AG08395 (cell line): ENCODE measurements around the gene RAG2.
"Not testable (repeated sequence)": the region's sequence is repeated elsewhere in the genome, so short reads cannot be mapped to it uniquely, and the experiment has no call there.

ENCODE experiments used
- DNase-seq: peaks from one replicate; pipeline ENCODE4 v3.0.0; 2012; ENCODE audit warnings: mixed read lengths, low spot score

The RAG2 gene

DNA sequence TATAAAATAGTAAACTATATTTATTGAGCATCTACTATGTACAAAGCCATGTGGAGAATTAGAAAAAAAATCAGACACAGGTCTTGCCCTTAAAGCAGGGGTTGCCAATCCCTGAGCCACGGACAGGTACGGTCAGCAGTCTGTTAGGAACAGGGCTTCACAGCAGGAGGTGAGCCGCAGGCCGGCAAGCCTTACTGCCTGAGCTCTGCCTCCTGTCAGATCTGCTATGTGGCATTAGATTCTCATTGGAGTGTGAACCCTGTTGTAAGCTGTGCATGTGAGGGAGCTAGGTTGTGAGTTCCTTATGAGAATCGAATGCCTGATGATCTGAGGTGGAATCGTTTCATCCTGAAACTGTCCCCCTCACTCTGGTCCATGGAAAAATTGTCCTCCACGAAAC, 2.1 kb upstream of the RAG2 start:
- DNase-seq: no peak

DNA sequence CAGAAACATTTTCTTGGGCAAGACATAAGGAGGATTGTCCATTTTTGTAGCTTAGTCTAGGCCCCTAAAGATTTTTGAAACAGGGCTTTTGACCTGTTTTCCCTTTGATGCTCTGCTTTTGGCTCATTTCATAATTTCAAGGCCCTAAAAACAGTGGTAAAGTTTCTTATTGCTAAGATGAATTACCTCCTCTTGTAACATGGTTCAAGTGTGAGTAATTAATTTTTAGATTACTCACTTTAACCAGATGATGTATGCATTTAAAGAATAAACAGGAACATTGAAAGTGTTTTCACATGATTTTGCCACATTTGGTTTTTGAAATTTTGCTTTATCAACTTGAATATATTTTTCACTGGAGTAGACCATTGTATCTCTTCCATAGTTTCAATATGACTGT, 1.2 kb downstream of the RAG2 start:
- no peak for DNase-seq

DNA sequence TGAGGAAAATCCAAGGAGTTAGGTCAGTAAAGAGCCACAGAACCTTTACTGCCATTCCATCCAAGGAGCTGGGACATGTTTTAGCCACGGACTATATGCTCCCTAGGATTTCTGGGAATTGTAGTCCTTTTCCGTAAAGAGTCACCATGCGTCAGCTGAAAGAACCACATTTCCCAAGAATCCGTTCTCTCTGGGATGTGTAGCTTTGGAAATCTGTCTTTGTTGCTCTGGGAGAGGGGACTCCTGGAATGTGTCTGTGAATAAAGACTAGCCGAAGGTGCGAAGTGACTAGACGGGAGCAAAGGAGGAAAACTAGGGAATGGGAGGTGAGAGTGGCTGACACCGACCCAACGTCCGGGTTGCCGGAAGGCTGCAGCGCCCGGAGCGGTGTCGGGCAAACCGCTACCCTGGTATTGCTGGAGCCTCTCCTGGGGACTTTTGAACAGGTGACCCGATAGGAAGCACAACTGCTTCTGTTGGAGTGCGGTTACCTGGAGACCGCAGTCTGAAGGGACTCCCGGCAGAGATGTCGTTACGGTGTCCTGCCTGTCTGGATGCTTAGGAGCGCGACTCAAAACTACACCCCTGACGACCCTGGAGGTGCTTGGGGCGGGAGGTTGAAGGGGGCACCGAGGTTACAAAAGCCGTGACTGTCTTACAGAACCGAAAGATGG, 3.6 kb downstream of the RAG2 start, which contains the start of gene IFTAP:
TSS of gene IFTAP (plus strand) at position 187 of the 674 bp plus-strand sequence. CDS start 15,602 bp downstream, outside the sequence.
- peak; percentile 94 for DNase-seq

DNA sequence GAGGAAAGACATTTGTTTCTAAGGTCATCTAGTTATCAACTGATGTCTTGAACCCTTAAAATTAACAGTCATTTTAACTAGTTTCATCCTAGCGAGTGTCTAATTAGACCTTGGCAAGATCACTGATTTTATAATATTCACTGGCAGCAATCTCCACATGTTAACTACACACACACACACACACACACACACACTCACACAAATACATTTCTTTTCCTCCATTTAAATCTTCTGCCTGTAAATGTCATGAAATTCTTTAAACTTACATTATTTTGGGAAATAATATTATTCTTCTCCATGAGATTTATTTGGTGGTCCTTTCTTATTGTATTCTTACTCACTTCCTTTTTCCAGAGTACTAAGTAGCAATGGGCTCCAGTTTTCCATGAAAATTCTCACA, 6.6 kb downstream of the RAG2 start:
- DNase-seq: no peak

DNA sequence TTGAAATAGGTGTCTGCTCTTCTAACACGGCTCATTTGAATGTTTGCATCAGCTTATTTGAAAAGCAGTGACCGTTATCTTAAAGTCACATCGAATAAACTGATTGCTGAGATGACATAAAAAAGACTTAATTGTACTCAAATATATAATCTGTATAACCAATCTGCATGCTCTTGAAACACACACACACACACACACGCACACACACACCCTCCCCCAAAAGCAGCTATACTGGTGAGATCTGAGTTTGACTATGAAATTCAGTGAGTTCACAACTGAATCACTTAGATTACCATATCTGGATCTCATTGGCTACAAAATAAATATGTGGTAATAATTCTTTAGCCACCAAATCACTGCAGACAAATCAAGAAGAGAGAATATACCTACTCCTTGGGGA, 7.5 kb downstream of the RAG2 start:
- no peak for DNase-seq

DNA sequence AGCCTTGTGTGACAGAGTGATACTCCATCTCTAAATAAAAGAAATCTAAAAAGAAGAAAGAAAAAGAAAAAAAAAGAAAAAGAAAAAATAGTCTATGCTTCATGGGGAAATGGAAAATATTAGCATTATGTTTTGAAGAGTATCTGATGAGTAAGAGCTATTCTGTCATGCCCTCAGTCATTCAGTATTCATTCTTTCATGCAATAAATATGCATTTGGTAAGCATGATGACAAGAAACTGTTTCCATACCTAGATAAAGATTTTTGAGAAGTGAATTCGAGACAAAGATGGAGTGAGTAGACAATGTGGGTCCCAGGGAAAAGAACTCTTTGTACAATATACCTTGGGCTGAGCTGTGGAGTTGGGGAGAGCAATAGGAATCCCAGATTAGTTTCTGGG, 9.9 kb downstream of the RAG2 start:
- no peak for DNase-seq

DNA sequence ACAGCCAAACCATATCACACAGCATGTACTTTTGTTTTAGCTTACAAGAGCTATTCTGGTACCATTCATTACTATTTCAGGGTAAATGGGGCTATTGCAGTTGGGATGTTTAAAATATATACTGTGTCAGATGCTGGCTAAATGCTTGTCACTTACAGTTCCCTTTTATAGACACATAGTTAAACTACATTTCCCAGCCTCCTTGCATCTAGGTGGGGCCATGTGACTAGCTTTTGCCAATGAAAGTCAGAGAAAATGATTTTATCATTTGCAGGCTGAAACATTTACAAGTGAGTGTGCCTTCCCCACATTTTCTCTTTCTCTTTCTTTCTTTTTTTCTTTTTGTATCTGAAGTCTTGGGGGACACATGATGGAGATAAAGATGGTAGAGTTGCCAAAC, 11.5 kb downstream of the RAG2 start:
- no peak for DNase-seq

DNA sequence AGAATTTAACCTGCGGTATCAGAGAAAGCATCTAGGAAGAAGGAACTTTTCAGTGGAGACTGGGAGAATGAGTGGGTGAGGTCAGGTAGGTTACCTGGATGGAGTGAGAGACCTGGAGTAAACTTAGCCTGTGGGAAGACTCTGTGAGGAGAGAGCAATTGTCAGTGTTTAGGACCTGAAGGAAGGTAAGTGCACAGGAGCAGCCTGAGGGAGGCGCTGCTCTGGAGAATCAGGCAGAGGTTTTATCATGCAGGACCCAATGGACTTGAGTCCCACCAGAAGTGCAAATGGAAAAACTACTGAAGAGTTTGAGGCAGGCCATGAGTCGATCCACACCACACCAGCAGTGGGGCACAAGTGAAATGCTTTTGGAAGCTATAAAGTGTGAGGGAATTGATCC, 14.4 kb downstream of the RAG2 start:
- no peak for DNase-seq

DNA sequence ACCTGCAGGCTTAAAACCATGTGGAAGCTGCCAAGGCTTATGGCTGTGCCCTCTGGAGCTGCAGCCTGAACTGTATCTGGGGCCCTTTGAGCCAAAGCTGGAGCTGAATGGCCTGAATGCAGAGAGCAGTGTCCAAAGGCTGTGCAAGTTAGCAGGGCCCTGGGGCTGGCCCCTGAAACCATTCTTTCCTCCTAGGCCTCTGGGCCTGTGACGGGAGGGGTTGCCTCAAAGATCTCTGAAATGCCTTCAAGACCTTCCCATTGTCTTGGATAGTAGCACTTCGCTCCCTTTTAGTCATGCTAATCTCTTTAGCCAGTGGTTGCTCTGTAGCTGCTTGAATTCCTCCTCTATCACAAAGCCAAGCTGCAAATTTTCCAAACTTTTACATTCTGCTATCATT, 16.5 kb downstream of the RAG2 start:
- no peak for DNase-seq

DNA sequence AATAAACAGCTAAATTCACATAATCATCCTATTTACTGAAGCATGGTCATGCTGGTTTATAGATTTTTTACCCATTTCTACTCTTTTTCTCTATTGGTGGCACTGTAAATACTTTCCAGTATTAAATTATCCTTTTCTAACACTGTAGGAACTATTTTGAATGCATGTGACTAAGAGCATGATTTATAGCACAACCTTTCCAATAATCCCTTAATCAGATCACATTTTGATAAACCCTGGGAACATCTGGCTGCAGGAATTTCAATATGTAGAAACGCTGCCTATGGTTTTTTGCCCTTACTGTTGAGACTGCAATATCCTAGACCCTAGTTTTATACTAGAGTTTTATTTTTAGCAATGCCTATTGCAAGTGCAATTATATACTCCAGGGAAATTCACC, 19.6 kb downstream of the RAG2 start:
- DNase-seq: no peak

DNA sequence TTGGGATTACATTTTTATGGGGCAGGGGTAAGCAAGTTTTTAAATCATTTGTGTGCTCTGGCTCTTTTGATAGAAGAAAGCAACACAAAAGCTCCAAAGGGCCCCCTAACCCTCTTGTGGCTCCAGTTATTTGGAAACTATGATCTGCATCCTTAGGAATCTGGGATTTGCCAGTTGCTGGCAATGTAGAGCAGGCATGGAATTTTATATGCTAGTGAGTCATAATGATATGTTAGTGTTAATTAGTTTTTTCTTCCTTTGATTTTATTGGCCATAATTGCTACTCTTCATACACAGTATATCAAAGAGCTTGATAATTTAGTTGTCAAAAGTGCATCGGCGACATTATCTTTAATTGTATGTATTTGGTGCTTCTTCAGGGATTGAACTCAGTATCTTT, 20.2 kb downstream of the RAG2 start:
- DNase-seq: peak; percentile 57

DNA sequence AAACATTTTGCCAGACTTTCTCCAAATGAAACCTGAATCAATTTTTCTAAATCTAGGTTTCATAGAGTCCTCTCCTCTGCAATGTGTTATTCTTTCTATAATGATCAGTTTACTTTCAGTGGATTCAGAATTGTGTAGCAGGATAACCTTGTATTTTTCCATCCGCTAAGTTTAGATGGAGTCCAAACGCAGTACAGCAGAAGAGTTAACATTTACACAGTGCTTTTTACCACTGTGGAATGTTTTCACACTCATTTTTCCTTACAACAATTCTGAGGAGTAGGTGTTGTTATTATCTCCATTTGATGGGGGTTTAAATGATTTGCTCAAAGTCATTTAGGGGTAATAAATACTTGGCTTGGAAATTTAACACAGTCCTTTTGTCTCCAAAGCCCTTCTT, 20.7 kb downstream of the RAG2 start:
- no peak for DNase-seq

DNA sequence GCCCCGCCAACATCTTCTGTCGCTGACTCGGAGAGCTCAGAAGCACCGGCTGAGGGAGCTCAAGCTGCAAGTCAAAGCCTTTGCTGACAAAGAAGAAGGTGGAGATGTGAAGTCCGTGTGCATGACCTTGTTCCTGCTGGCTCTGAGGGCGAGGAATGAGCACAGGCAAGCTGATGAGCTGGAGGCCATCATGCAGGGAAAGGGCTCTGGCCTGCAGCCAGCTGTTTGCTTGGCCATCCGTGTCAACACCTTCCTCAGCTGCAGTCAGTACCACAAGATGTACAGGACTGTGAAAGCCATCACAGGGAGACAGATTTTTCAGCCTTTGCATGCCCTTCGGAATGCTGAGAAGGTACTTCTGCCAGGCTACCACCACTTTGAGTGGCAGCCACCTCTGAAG, 23.6 kb downstream of the RAG2 start:
- no peak for DNase-seq

DNA sequence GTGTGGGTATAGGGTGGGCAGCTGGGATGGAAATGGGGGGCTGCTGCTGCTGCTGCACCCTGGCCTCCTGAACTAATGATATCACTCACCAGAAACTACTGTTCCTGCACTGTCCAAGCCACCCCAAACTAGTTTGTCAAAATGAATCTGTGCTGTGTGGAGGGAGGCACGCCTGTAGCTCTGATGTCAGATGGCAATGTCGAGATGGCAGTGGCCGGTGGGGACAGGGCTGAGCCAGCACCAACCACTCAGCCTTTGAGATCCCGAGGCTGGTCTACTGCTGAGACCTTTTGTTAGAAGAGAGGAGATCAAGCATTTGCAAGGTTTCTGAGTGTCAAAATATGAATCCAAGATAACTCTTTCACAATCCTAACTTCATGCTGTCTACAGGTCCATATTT, 28.9 kb downstream of the RAG2 start:
- DNase-seq: no peak

DNA sequence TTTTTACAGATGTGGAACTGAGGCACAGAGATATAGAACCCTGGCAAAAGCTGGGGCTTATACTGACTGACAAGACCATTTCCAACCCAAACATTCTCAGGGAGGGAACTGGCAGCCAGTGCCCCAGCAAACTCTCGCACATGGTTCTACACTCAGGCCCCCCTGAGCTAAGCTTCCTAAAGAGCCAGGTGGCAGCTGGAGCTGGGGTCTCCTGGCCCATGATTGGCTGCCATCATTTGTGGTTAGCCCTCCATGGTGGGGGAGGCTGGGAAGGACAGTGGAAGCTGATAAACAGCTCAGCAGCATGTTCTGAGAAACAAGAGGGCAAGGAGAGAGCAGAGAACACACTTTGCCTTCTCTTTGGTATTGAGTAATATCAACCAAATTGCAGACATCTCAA, 30.3 kb downstream of the RAG2 start, which contains the start of gene RAG1:
TSS of gene RAG1 (plus strand) at position 314 of the 400 bp plus-strand sequence. CDS start 5,298 bp downstream, outside the sequence.
- DNase-seq: no peak

DNA sequence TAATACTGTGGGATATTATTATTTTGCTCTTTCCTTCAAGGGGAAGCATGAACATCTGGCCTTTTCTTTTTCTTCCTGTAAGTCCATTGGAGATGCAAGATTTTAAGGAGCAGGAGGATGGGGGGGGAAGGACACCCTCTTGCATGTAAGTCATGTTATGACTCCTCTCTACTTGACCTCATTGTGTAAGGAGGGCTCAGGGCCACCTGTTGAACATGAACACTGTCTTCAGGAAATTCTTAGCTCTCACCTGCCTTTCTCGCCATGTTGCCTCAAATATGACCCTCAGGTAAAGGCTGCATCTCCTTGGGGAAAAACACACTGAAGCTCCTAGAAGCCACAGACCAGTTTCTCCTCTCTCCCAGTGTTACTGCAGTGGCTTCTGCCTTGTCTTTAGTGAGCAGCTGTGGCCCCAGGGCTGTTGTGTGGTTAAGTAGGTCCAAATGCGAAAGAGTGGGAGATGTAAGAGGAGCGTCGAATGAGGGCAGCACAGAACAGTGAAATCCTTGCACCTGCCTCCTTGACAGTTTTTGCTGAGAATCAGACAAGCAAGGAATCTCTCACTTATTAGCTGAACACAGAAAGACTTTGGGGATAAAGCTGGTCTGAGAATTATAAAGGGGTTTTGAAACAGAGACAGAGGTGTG, 31.5 kb downstream of the RAG2 start:
- no peak for DNase-seq

DNA sequence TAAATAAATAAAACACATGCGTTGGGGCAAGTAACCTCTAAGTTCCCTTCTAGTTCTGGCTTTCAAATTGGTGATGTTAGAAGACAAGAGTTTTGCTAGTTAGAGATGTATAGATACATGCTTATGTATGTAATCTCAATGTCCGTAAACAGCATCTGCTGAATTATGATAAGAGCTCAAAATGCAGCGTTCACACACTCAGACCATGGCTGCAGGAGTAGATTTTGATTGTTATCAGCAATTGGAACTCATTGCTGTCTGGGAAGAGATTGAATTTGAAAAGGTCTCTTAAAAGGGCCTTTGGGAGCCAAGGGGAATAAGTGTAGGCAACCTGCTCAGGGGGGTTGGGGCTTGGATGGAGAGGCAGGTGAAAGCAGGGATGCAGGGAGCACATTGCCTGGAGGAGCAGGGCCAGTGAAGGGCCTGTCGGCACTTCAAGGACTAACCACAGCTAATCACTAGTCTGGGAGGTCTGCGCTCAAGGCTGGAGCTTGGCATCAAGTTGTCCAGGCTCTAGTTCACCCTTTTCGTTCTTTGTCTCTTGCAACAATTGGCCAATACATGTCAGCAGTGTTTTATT, 32.9 kb downstream of the RAG2 start:
- DNase-seq: no peak

DNA sequence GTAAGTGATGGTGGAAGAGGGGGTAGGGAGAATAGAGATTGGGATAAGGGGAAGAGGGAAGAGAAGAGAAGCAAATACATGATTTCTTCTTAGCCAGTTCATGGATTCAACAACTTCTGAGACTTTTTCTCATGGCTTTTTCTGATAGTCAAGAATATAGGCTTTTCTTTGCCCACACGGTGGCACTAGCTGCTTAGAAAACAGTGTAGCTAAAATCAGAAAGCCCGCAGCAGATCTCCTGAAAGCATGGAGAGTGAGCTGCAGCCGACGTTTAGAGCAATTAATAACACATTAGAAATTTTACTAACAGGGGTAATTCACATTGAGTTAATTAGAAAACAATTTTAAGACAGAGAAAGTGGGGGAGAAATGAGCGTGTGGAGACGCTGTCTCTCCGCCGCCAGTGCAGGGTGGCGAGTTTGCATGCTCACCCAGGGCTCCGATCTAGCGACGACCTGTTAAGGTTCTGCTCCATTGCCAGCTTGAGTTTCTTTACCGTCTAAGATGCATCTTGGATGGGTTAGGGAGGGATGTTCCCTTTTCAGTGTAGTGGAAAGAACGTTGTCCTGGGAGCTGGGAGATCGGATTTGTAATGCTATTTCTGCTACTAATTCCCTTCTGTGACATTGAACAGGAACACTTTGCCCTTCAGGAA, 33.5 kb downstream of the RAG2 start:
- DNase-seq: peak; percentile 60

DNA sequence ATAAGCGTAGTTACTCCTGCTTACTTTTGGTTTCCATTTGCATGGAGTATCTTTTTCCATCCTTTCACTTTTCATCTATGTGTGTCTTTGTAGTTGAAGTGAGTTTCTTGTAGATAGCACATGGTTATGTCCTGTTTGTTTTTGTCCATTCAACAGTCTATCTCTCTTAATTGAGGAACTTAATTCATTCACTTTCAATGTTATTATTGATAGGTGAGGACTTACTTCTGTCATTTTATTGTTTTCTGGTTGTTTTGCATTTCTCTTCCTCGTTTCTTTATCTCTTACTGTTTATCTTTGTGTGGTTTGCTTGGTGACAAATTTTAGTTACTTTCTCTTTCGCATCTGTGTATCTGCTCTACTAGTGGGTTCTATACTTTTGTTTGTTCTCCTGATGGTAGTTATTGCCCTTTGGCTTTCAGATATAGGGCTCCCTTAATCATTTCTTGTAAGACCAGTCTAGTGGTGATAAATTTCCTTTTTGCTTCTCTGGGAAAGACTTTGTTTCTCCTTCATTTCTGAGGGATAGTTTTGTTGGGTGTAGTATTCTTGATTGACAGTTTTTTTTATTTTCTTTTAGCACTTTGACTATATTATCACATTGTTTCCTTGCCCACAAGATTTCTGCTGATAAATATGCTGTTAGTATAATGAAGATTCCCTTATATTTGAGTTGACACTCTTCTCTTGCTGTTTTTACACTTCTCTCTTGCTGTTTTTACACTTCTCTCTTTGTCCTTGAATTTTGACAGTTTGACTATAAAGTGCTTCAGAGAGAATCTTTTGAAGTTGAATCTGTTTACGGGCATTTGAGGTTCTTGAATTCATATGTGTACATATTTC, 39.2 kb downstream of the RAG2 start:
- DNase-seq: no peak

DNA sequence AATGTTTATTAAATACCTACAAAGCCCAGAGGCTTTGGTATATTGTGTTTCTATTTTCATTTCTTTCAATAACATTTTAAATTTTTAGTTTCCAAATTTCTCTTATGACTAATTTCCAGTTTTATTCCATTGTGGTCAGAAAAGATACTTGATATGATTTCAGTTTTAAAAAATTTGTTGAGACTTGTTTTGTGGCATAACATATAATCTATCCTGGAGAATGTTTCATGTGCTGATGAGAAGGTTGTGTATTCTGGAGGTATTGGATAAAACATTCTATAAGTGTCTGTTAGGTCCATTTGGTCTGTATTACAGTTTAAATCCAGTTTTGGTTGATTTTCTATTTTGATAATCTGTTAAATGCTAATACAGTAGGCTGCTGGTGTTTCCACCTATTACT, 40.0 kb downstream of the RAG2 start:
- no peak for DNase-seq

DNA sequence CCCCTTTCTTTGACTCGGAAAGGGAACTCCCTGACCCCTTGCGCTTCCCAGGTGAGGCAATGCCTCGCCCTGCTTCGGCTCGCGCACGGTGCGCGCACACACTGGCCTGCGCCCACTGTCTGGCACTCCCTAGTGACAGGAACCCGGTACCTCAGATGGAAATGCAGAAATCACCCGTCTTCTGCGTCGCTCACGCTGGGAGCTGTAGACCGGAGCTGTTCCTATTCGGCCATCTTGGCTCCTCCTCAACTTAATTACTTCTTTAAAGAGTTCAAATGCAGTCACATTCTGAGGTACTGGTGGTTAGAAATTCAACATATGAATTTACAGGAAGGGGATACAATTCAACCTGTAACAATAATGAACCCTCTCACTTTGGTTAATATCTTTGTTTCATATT, 40.6 kb downstream of the RAG2 start:
- DNase-seq: not testable (repeated sequence)
